SHP77 (cell line): ENCODE measurements around the gene CNN3.
"Not testable (repeated sequence)": the region's sequence is repeated elsewhere in the genome, so short reads cannot be mapped to it uniquely, and the experiment has no call there.

Experiments
- DNase-seq, 2 experiments: peaks; one replicate each; lab custom pipeline; 2025; lab: John Stamatoyannopoulos, UW

CNN3 gene

GRCh38 chr1:94949681-94950661 lies 23.1 kb upstream of the CNN3 start:
- DNase-seq = peak; percentile 43 to 60

DNA sequence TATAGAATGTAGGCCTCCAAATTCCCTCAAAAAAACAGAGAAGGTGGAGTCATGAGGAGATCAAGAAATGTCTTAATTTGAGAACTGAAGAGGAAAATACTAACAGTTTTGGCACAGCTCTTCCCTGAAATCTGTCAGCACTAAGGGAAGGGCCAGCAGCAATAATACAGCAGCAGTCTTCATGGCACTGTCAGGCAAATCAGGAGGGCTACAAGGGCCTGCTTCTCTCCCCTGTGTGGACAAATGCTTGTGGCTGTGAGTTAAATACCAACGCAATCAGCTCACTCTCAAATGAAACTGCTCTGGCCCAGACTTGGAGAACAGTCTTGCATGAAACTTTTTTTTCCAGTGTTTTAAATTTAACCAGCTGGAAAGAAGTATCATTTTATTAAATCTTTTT lies 20.5 kb upstream of the CNN3 start:
- no peak for DNase-seq

GRCh38 chr1:94946886-94947285 lies 20.0 kb upstream of the CNN3 start:
- no peak for DNase-seq

DNA sequence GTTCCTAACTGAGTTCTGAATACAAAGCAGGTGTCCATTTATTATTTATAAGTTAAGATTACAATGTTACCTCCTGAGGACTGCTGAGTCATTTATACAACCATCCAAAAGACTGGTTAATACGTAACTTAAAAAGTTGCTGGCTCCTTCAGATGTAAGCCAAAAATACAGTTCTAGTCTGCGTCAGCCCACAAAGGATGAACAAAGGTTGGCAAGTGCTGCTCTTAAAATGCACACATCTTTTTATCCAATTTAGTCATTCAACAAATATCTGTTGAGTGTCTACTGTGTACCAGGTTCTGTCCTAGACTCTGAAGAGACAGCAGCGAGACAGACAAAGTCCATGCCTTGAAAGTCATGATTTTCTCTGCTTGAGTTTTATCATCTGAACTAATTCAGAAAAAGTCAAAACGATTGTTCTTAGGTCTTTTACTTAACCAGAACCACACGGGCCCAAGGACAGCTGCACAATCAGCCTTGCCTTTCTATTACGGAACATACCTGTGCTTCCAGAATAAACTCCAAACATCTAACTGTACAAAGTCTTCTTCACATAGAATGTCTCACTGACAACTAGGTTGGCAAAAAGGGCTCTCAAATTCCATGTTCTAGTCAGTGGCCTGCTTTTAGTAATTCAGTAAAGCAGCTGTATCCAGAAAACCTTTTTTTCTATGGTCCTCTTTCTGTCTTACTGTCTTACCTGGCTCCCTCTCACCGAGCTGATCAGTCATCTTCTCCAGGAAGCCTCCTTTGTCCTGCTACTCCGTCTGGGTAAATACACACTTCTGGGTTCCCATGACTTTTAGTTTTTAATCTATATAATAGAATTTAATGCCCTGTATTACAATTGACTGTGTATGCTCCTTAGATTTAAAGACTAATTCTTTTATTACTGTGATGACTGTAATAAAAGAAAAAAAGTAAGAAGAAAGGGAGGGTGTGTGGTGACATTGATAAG lies 15.5 kb upstream of the CNN3 start:
- no peak for DNase-seq

DNA sequence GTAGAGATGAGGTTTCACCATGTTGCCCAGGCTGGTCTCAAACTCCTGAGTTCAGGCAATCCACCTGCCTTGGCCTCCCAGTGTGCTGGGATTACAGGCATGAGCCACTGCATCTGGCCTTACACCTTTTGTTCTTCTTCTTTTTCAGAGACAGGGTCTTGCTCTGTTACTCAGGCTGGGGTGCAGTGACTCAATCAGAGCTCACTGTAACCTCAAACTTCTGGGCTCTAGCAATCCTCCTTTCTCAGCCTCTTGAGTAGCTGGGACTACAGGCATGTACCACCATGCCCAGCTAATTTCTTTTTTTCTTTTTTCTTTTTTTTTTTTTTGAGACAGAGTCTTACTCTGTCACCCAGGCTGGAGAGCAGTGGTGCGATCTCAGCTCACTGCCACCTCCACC lies 14.6 kb upstream of the CNN3 start:
- DNase-seq = not testable (repeated sequence)

GRCh38 chr1:94940738-94941137 lies 13.8 kb upstream of the CNN3 start:
- no peak for DNase-seq

- no peak for DNase-seq
Observed at GRCh38 chr1:94937820-94938219, 10.9 kb upstream of the CNN3 start.

GRCh38 chr1:94936861-94937620 lies 10.1 kb upstream of the CNN3 start:
- no peak for DNase-seq

GRCh38 chr1:94935476-94935875 lies 8.6 kb upstream of the CNN3 start:
- DNase-seq = no peak

GRCh38 chr1:94935034-94935433 lies 8.1 kb upstream of the CNN3 start:
- no peak for DNase-seq

DNA sequence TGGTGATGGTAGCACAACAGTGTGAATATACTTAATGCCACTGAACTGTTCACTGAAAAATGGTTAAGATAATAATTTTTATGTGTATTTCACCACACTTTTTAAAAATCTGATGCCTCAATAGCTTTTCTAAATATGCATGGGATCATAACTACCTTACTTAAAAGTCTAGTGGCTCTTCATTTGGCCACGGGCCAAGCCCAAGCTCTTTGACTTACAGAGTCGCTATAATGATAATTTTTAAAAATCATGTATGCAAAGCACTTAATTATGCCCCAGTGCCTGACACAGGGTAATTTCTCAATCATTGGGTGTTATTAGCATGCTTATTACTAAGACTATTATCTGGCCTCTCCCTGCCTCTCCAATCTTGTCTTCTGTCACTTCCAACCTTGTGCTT lies 7.6 kb upstream of the CNN3 start:
- DNase-seq = no peak

GRCh38 chr1:94931254-94931841 lies 4.4 kb upstream of the CNN3 start:
- DNase-seq = no peak

GRCh38 chr1:94929351-94930217 lies 2.7 kb upstream of the CNN3 start:
- no peak for DNase-seq

DNA sequence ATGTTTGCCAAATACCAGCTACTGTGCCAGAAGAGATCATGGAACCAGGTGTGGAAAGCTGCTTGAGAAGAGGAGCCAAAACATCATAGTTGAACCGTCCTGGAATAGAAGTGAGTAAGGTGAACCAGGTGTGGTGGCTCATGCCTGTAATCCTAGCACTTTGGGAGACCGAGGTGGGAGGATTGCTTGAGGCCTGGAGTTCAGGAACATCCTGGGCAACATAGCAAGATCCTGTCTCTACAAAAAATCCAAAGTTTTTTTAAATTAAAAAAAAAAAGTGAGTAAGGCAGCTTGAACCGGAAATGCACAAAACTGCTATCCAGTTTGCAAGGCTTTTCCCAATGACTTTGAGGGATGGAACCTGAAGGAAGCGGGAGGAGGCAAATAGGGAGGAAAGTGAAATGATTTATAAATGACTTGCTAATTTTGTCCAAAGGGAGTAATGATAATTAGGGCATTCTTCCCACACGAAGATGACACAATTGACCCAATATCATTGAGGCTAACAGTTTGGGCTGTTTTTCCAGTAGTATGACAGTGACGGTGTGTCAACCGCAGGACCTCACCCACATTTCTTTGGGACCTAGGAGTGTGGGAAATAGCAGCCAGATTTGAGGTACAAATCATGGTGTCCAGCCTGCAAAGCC lies 1.5 kb upstream of the CNN3 start:
- no peak for DNase-seq

DNA sequence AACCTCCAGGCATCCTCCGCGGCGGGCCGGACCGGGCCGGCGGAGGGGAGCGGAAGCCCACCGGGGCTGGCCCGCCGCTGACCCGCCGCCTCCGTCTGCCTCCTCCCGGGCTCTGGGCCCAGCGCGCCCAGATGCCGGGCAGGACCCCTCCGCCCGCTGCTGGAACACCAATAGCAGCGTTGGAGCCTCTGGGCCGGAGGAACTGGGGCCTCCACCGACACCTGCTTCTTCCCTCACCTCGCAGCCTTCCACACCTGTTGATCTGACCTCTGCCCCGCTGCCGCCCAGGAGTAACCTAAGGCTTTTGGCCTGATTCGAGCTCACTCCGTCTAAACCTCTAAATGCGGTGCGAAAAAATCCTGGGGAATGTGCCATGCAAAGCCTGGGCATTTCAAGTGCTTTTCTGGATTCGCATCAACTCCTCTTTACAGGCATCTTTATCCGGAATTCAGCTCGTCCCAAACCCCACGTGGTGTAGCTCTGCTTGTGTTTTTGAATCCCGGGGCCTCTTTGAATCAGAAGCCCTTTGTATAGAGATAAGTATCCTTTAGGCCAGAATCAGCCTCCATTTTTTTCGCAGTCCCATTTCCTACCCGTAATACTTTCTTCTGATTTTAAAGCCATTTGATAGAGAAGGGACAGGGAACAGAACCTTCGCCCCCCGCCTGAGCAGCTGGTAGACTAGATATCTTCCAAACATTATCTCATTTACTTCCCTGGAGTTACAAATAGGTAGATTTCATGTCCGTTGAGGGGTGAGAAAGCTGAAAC lies 680 bp upstream of the CNN3 start:
- DNase-seq = peak; percentile 52 to 63

DNA sequence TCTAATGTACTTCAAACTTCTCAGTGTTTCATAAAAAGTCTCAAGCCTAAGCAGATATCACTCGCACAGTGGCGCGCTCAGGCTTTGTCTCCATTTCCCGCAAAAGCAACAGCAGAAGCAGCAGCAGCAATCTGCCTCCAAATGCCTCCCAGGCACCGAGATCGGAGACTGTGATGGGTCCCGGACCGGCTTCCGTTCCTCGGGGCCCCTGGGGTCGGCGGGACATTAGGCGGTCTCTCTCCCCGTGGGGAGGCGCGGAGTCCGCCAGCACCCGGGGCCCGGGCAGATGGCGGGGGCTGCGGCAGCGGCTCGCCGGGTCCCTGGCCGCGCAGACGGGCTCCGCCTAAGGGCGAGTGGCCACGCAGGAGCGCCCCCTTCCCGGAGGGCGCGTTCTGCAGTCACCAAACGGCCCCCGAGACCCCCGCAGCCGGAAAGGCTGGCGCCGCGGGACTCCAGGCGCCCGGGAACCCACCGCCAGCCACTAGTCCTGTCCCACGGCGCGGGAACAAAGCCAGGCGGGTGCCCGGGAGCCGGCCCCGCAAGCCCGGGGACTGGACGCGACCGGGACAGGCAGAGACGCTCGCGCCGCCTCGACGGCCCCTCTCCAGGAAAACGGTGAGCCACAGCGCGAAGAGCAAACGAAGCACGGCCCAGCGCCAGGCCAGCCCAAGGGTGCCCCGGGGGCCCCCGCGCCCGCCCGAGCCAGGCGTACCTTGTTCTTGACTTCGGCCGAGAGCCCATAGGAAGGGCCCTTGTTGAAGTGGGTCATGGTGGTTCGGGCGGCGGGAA lies 590 bp downstream of the CNN3 start:
- peak; percentile 34 to 63 for DNase-seq

DNA sequence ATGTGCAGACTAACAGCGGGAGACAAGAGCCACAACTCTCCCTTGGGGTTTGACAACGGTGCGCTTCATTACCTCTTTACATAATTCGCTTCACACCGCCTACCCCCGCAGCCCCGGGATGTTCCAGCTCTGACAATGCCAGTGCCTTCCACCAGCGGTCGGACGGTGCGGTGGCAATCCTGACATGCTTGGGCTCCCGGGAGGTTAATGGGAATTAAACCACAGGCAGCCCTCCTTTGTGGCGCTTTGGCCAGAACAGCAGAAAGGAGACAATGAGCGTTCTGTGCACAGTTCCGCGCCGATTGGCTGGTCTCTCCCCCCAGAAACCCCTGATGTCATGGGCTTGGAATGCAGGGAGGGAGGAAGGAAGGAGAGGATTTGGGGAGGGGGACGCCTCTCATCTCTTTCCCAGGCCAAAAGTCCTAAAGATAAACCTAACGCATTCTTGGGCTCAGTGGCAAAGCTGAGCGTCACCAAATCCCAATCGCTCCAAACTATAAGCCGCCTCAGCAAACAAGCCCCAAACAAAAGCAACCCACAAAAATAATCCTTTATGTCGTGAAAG lies 1.3 kb downstream of the CNN3 start:
- DNase-seq = peak in 1 of 2 experiments; percentile 57

- no peak for DNase-seq
Observed at GRCh38 chr1:94925004-94925403, 1.9 kb downstream of the CNN3 start.
